Inflammatory macrophage (primary cell): ENCODE results near the gene RTN3.

Source experiments
- DNase-seq, 2 donors: peaks; one replicate each; pipeline ENCODE4 v3.0.0-alpha.2; 2020 to 2022

Gene RTN3

DNA sequence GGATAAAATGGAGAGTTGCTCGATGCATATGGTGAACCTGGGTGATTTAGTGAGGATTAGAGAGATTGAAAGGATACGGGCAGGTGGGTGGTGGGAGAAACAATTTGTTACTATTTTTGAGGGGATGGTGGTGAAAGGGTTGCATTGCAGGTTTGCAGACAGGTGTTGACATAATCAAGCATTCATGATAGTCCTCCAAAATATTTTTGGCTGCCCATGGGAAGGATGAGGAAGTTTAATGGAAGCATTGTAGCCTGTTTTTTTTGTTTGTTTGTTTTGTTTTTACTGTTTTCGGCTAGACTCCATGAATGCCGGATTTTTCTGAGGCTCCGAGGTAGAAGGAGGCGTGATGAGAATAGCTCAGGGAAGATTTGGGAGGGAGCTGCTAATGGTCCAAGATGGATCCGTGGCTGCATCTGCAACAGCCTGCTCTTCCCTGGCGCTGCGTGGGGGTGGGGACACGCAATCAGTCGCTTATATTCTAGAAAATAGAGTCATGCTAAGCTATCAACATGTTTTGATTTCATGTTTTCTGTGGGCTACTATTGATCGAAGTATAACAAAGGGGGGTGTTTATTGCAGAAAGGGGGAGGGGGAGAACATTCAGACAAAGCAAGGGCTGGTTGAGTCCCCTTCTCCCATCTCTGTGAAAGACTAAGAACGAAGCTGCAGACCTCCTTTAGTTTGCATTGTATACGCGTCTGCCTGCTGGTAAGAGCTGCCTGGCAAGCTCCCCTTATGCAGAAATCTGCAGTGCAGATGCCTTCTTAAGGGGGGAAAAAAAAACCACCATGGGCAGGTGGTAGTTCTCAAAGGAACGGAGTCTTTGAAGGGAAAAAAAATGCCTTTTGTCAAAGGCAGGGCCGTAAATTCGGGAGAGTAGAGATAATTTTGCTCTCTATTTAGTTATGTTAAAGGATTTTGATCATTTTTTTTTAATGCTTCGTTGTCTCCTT lies 1.0 kb downstream of the RTN3 start:
- DNase-seq: peak; percentile 21 to 60

DNA sequence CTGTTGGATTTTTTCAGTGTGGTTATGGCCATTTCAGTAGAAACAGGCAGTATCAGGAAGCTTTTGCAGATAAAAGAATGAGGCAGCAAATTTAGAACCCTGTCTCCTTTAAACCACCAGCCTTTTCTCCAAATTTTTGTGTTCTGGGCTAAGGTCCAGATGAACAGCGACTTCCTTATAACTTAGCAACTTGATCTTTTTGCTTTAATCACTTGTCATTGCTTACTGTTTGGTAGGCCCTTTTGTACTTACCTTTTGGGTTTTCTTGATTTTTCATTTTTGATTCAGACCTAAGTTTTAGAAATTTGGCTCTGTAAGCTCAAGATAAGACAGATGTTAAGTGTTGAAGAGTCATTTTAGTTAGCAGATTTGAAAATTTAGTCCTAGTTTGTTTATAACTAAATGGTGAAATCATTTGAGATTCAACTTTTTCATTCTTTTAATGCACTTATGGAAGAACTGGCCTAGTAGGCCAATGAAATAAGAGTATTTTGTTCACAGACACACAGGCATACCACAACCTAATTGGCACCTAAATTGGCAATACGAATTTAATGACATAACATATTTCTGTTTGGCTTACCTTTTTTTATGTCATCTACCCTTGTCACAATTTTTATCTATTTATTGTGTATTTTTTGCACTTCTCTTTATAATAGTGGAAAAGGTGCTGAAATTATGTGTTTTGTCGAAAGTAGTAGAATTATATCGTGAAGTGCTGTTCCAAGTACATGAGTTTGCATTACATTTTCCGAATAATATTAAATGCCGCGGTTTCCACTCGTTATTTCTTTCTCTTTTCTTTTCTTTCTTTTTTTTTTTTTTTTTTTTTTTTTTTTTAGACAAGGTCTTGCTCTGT lies 2.1 kb downstream of the RTN3 start:
- peak in 1 of 2 donors; percentile 24 for DNase-seq

DNA sequence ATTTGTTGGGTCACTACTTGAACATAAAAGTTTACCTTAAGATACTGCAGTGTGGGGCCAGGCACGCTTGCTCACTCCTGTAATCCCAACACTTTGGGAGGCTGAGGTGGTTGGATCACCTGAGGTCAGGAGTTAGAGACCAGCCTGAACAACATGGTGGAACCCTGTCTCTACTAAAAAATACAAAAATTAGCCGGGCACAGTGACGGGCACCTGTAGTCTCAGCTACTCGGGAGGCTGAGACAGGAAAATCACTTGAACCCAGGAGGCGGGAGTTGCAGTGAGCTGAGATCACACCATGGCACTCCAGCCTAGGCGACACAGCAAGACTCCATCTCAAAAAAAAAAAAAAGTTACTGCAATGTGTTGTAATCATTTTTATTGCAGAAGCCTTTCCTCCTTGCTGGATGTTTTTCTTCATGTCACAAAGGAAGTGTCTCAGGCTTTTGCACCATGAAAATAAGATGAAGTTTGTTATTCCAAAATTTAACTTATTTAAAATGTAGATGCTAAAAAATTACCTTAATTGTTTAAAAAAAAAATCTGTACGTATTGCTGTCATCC lies 3.9 kb downstream of the RTN3 start:
- DNase-seq: peak; percentile 50 to 78

DNA sequence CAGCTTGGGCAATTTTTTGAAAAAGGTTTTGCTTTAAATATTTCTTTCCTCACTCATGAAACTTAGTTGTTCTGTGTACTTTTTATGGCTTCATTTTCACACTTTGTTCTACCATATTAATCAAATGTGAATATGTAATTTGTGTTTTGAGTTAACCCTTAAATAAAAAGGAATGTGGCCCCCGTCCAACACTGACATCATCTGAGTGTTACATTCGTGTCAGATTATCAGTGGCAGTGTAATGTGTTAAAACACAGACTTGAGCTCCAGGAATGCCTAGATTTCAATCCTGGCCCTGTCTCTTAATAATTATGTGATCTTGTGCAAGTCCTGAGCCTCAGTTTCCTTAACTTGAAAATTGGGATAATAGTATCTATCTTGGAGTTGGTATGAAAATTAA lies 5.6 kb downstream of the RTN3 start:
- no peak for DNase-seq

DNA sequence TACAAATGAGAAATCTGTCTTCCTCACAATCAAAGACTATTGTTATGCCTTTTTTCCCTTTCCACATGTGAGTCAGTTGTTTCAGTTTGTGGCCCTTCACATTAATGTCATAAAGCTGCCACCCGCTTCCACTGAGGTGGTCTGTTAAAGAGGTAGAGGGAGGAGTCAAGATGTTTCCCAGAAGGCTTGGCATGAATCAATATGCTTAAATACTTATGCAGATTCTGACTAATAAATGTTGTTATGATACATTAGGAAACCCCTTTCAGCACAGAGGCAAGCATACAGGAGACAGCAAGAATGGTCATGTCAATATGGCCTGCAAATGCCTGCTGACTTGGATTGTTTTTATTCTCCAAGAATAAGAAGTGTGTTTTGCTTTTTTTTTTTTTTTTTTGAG lies 6.5 kb downstream of the RTN3 start:
- DNase-seq: no peak

DNA sequence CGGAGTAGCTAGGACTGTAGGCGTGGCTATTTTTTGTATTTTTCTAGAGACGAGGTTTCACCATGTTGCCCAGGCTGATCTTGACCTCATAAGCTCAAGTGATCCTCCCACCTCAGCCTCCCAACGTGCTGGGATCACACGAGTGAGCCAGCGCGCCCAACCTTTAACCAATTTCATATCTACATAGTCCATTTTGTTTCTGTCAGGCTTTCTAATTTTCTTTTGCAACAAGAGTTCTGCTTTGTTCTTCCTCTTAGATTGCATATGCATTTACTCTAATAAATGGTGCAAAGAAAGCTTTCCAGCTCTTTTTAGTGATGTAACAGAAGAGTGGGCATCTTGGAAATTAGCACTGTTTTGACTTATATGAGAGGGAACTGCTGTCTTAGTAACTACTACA lies 13.3 kb downstream of the RTN3 start:
- peak; percentile 92 for DNase-seq

DNA sequence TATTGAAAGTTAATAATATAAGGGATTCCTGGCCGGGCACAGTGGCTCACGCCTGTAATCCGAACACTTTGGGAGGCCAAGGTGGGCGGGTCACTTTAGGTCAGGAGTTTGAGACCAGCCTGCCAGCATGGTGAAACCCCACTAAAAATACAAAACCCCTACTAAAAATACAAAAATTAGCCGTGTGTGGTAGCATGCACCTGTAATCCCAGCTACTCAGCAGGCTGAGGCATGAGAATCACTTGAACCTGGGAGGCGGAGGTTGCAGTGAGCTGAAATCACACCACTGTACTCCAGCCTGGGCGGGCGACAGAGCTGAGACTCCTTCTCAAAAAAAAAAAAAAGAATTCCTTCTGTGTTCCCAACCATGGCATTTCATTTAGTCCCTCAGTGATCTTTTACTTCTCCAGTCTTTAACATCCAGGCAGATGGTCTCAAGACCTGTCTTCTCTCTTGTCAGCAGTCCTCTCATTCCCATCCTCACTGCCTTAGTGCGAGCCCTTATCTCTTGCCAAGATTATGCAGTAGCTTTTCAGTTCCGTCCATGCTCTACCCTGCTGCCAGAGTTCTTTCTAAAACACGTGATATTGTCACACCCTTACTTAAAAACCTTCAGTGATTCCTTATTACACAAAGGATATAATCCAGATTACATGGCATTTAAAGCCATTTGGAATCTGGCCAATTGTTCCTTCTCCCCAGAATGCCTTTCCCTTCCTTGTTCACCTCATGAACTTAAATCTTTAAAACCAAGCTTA lies 17.9 kb downstream of the RTN3 start:
- no peak for DNase-seq

DNA sequence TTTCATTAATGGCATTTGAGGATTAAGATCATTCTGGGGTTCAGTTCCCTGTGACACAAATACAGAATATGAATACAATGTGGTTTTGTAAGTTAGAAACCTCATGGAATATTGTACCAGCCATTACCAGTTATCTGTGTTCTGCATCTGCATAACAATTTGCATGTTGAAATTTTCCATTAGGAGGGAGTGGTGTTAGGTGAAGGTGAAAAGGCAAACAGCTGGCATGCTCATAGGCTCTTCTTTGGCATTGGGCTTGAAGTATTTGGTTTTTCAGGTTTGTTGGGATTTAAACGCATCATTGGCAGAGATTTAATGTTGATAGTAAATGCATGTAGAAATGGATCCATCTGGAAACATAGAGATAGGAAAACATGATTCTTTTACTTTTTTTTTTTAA lies 18.6 kb downstream of the RTN3 start:
- DNase-seq: no peak

DNA sequence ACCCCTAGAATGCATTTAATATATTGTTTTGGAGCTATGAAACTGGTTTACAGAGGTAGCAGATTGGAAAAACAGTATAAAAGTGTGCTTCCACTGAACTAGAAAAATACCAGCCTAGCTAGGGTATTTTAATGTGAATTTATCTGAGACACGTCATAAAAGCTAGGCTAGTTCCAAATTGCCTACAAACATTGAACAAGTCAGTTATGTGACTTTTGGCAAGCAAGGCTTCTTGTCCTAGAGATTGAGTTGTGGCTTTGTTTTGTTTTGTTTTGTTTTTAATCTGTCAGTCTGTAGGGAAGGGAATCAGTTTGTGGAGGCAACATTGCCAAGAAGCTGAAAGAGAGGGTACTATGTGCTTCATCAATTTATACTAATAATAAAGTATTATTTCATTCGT lies 24.2 kb downstream of the RTN3 start:
- no peak for DNase-seq

DNA sequence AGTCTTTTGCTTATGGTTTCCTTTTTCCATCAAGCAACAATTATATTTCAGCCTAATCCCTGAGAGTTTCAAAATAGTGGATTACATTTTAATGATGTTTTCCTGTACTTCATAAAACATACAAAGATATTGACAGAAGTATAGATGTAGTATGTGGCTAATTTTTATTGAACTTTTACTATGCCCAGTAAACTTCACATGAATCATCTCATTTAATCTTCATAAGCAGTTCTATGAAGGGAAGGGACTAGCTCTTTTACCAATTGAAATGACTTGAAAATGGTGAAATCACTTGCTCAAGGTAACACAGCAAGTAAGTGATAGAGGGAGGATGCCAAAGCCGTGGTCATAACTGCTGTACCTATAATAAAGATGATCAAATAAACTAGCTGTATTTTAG lies 27.5 kb downstream of the RTN3 start:
- DNase-seq: no peak

DNA sequence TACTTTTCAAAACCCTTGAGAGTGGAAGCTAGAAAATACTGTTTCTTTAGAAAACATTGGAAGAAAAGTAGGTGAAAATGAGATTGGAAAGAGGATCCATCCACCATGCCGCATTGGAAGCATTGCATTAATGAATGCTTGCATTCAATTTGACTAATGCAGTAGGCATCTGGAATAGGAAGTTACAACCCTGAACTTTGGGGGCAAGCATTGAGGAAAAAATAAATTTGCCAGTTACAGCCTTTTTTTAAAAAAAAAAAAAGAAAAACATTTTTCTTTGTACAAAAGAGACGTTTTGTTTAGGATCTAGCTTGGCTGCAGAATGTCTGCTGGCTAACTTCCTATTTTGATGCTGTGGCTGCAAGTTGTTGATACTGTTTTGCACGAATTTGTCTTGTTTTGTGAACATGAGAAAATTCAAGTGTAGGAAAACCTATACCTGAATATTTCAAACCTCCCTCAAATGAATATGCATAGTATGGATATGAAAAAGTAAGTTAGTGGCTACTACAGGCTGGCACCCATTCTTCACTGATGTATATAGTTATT lies 28.1 kb downstream of the RTN3 start:
- DNase-seq: no peak

DNA sequence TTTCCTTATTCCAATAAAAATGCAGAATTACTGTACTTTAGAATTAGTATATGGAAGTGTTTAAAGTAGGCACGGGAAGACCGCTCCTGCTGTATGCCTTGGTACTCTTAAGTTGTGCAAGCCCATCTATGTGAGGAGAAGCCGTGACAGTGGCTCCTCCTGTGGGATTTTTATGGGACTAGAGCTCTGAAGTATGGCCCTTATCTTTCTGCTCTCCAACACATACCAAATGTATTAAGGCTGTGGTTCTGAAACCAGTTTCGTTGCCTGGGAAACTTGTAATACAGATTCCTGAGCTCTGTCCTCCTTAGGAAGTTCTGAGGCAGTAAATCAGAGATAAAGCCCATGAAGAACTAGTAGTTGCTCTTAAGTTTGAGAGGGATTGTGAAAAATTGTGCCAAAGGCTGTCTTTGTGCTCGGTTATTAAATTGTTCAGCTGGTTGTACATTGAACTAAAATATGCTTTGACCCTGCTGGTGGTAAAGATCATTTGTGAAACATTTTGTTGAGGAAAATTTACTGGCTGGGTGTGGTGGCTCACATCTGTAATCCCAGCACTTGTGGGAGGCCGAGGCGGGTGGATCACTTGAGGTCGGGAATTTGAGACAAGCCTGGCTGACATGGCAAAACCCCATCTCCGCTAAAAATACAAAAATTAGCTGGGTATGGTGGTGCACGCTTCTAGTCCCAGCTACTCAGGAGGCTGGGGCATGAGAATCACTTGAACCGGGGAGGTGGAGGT lies 29.3 kb downstream of the RTN3 start:
- DNase-seq: no peak

DNA sequence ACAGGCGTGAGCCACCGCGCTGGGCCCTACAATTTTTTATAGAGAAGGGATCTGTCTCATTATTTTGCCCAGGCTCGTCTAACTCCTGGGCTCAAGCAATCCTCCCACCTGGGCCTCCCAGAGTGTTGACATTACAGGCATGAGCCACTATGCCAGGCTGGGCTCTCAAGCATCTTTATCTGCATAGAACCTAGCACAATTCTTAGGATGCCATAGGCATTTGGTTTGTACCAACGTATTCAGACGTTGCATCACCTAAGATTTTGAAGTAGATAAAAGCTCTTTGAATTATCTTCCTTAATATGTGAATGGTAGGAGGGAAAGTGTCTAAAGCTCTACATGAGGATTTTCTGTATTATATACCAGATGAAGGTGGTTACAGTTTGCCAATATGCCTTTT lies 30.5 kb downstream of the RTN3 start:
- no peak for DNase-seq

DNA sequence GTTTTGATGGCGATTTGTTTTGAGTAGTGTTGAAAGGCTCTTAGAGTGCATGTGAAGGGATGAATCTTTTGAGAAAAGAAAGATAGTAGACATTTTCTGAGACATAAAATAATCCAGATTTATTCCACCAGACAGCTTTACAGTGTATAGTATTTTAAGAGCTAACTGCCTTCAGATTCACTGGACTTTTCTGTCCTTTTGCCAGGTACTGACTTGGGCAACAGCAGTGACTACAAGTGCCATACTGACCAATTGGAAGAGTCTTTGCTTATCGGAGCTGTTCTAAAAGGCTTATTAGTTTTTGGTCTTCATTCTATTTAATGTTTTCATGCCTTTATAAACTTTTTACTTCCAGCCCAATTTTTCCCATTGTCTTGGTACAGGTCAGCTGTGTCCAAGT lies 32.5 kb downstream of the RTN3 start:
- DNase-seq: no peak

DNA sequence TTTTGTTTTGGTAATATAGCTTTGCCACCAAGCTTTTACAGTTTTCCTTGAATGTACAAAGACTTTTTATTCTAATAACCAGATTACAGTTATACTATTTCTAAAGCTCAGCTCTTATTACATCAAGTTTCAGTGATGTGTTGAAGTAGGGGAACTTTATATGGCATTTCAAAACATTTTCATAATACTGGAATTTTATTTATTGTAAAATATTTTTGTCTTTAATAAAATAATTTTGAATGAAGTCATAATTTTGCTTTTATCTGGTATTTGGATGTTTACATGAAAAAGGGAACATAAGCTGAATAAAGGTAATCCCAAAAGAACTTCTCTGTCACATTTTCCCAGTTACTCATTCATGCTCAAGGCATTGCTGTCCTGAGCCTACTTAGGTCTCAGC lies 34.7 kb downstream of the RTN3 start:
- no peak for DNase-seq

DNA sequence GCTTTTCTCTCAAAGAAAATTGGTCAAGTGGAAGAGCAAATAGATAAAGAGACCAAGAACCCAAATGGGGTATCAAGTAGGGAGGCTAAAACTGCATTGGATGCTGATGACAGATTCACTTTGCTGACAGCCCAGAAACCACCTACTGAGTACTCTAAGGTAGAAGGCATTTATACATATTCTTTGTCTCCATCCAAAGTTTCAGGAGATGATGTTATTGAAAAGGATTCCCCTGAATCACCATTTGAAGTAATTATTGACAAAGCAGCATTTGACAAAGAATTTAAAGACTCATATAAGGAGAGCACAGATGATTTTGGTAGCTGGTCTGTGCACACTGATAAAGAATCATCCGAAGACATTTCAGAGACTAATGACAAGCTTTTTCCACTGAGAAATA lies 37.7 kb downstream of the RTN3 start:
- no peak for DNase-seq

DNA sequence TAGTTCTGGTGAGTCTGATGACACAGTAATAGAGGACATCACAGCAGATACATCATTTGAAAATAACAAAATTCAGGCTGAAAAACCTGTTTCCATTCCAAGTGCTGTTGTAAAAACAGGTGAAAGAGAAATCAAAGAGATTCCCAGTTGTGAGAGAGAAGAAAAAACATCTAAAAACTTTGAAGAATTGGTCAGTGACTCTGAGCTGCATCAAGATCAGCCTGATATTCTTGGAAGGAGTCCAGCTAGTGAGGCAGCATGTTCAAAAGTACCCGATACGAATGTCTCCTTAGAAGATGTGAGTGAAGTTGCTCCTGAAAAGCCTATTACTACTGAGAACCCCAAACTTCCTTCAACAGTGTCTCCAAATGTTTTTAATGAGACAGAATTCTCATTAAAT lies 38.7 kb downstream of the RTN3 start:
- DNase-seq: no peak

DNA sequence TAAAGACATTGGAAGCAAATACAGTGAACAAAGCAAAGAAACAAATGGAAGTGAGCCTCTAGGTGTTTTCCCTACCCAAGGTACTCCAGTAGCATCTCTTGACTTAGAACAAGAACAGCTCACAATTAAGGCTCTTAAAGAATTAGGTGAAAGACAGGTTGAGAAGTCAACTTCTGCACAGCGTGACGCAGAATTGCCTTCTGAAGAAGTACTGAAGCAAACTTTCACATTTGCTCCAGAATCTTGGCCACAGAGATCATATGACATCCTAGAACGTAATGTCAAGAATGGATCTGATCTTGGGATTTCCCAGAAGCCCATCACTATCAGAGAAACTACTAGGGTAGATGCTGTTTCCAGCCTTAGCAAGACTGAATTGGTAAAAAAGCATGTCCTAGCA lies 39.3 kb downstream of the RTN3 start:
- no peak for DNase-seq

DNA sequence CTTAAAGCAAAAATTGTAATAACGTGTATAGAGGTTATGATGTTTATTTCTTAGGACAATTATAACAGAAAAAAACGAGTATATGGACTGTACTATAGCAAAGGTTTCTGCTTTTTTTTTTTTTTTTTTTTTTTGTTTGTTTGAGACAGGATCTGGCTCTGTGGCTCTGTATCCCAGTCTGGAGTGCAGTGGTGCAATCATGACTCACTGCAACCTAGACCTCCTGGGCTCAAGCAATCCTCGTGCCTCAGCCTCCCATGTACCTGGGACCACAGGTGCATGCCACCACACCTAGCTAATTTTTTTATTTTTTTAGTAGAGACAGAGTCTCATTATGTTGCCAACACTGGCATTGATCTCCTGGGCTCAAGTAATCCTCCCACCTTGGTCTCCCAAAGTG lies 48.0 kb downstream of the RTN3 start:
- DNase-seq: no peak

DNA sequence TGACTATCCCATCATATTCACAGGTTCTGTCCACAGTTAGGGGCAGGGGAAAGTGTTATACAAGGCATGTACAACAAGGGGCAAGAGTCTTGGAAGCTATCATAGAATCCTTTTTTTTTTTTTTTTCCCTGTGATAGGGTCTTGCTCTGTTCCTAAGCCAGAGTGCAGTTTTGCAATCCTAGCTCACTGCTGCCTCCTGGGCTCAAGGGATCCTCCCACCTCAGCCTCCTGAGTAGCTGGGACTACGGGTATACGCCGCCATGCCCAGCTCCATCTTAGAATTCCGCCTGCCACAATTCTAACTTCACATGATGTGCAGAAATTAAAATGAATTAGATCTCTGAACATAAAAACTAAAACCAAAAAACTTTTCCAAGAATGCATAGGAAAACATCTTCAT lies 55.6 kb downstream of the RTN3 start:
- DNase-seq: no peak

DNA sequence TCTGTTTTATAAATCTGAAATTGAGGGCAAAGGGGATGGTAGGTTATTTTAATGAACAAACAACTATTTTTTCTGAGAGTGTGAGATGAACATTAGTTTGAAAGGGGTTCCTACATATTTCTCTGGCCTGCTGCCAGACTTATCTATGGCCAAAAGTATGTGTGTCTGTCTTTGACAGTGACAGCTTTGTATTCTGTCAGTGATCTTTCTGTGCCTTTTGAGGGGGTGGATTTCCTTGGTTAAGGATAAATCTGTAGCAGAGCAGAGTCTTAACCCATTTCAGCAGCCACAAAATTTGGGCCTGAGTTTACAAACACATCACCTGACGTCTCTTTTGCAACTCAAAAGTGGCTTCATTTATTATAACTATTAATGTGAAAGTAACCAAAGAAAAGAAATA lies 56.4 kb downstream of the RTN3 start:
- DNase-seq: no peak
